Caco-2 (cell line): ENCODE data around the gene STEAP1B. TPM values are rescaled to one million over a fixed set of nuclear protein-coding genes. Genes with fewer than 3 reads are reported as not detected.

ENCODE experiments used
- BruUV-seq: library from RNA; stranded (reverse); fragments of 400-500 nt; replicated peaks from 2 replicates; lab custom pipeline; 2021; lab: Mats Ljungman, UMichigan
- CTCF ChIA-PET: fragments of 300-600 bp; sonication (Branson Sonifier 250); formaldehyde crosslinking; loops from one replicate; lab custom pipeline; 2022; ENCODE audit warnings: antibody characterized with exemption; lab: Charles Lee
- POLR2A ChIA-PET: fragments of 300-600 bp; sonication (Branson Sonifier 250); formaldehyde crosslinking; loops from one replicate; lab custom pipeline; 2022; ENCODE audit warnings: antibody characterized with exemption; lab: Charles Lee
- DNase-seq, 2 experiments: peaks; one replicate each; pipeline versions ENCODE4 v3.0.0 to v3.0.0-alpha.2; 2020 to 2022
- H3K27me3 ChIP-seq: replicated peaks from 2 replicates; pipeline ENCODE4 v1.6.0; 2011; ENCODE audit warnings: low read length; ENCODE audit not compliant: control insufficient read depth, insufficient read depth
- H3K36me3 ChIP-seq: 2 replicates; pipeline ENCODE4 v1.5.1; 2011; ENCODE audit warnings: low read length; ENCODE audit not compliant: control insufficient read depth, insufficient read depth
- H3K4me1 ChIP-seq: fragments of 250-450 bp; sonication (Bioruptor Pico); 2 replicates; pipeline ENCODE4 v1.5.1; 2020; ENCODE audit warnings: mild to moderate bottlenecking
- H3K4me3 ChIP-seq: 2 replicates; pipeline ENCODE4 v1.5.1; 2011; ENCODE audit warnings: low read depth, mild to moderate bottlenecking, control low read depth, low read length
- H3K9me3 ChIP-seq: fragments of 250-450 bp; sonication (Bioruptor Pico); 2 replicates; pipeline ENCODE4 v1.5.1; 2020; ENCODE audit warnings: mild to moderate bottlenecking, moderate library complexity
- H3K27ac Mint-ChIP-seq: one replicate; pipeline ENCODE4 v1.8.0; 2022; ENCODE audit warnings: mixed read lengths; ENCODE audit not compliant: unreplicated experiment
- H3K27me3 Mint-ChIP-seq: one replicate; pipeline ENCODE4 v1.8.0; 2022; ENCODE audit warnings: mixed read lengths; ENCODE audit not compliant: insufficient read depth, unreplicated experiment
- H3K36me3 Mint-ChIP-seq: one replicate; pipeline ENCODE4 v1.8.0; 2022; ENCODE audit warnings: mild to moderate bottlenecking, mixed read lengths; ENCODE audit not compliant: insufficient read depth, unreplicated experiment
- H3K4me1 Mint-ChIP-seq: one replicate; pipeline ENCODE4 v1.8.0; 2022; ENCODE audit warnings: low read depth, mixed read lengths; ENCODE audit not compliant: unreplicated experiment
- H3K4me3 Mint-ChIP-seq: one replicate; pipeline ENCODE4 v1.8.0; 2022; ENCODE audit warnings: mild to moderate bottlenecking, moderate library complexity, mixed read lengths; ENCODE audit not compliant: unreplicated experiment
- H3K9me3 Mint-ChIP-seq: one replicate; pipeline ENCODE4 v1.8.0; 2022; ENCODE audit warnings: mixed read lengths; ENCODE audit not compliant: unreplicated experiment
- intact Hi-C: fragments of 100-400 bp; cut with micrococcal nuclease; formaldehyde crosslinking; loops from one replicate; pipeline ENCODE4 v1.10.0; 2022; ENCODE audit not compliant: unreplicated experiment
- total RNA-seq: library from RNA; stranded (reverse); gene quantifications from 2 replicates; pipeline ENCODE4 v1.2.3, GENCODE V29; 2022
- TF ChIP-seq, protein P1 (sequence below), 2 experiments: fragments of 200-600 bp in 1 of 2; IDR thresholded peaks; 1 replicate in 1 of 2; 2 replicates in 1 of 2; pipeline versions ENCODE4 v1.5.1 to v1.8.0; 2011 to 2022; ENCODE audit warnings: antibody characterized with exemption in 1 of 2, control low read depth in 1 of 2, inconsistent platforms in 1 of 2, low read depth in 1 of 2, low read length in 1 of 2, mild to moderate bottlenecking in 1 of 2, moderate library complexity in 1 of 2; ENCODE audit not compliant: insufficient read depth in 1 of 2, severe bottlenecking in 1 of 2, unreplicated experiment in 1 of 2

STEAP1B gene
- total RNA-seq, 1 experiment from 2014 or later: 1.7 TPM

DNA sequence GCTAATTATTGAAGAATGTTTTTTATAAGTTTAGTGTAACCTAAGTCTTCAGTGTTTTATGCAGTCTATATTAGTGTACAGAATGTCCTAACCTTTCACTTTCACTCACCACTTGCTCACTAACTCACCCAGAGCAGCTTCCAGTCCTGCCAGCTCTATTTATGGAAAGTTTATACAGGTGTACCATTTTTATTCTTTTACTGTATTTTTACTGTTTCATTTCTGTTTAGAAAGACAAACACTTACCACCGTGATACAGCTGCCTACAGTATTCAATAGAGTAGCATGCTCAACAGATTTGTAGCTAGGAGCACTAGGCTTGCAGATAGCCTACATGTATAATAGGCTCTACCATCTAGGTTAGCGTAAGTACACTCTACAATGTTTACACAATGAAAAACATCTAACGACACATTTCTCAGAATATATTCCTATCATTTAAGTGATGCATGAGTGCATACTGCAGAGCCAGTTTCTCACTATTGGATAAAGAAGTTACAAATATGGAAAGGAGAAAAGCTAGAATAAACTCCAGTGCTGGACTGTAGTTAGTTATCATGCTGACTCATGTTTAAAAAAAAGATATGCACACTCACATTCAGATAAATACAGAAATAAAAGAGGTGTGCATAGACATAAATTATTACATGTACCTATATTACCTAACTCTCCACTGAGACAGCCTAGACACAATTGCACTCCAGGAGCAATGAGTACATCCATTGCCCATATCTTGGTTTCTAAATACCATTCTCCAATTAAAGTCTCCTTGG, 30.4 kb downstream of the STEAP1B start:
- H3K27ac Mint-ChIP-seq: no peak overlapping the region

DNA sequence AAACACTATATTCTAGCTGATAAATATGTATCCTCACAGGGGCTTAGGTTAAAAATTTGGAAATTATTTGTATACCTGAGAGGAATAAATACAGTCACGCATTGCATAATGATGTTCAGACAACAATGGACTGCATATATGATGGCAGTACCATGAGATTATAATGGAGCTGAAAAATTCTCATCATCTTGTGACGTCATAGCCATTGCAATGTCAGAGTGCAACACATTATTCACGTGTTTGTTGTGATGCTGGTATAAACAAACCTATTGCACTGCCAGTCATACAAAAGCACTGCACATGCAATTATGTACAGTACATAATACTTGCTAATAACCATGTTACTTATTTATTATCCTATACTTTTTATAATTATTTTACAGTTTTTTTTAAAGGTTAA, 31.4 kb downstream of the STEAP1B start:
- Mint-ChIP-seq H3K4me1 (no peaks in the 10 kb centered on the region), H3K36me3 (no peaks in the 10 kb centered on the region), H3K27ac (no peak overlapping the region), H3K4me3 (no peak overlapping the region), H3K27me3 (no peaks in the 10 kb centered on the region), H3K9me3 (no peaks in the 10 kb centered on the region)
- Histone ChIP-seq H3K36me3 (no peaks in the 10 kb centered on the region), H3K4me1 (no peaks in the 10 kb centered on the region), H3K9me3 (no peaks in the 10 kb centered on the region), H3K27me3 (no peaks in the 10 kb centered on the region), H3K4me3 (no peak overlapping the region)
- no TSS peak for BruUV-seq
- POLR2A ChIA-PET: no interaction called here
- TF ChIP-seq, protein P1, sequence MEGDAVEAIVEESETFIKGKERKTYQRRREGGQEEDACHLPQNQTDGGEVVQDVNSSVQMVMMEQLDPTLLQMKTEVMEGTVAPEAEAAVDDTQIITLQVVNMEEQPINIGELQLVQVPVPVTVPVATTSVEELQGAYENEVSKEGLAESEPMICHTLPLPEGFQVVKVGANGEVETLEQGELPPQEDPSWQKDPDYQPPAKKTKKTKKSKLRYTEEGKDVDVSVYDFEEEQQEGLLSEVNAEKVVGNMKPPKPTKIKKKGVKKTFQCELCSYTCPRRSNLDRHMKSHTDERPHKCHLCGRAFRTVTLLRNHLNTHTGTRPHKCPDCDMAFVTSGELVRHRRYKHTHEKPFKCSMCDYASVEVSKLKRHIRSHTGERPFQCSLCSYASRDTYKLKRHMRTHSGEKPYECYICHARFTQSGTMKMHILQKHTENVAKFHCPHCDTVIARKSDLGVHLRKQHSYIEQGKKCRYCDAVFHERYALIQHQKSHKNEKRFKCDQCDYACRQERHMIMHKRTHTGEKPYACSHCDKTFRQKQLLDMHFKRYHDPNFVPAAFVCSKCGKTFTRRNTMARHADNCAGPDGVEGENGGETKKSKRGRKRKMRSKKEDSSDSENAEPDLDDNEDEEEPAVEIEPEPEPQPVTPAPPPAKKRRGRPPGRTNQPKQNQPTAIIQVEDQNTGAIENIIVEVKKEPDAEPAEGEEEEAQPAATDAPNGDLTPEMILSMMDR (IDR thresholded peaks at IDR 0.05; ENCODE audit: insufficient read depth in 1 of 2, low read depth in 1 of 2, low read length in 1 of 2, severe bottlenecking in 1 of 2, unreplicated experiment in 1 of 2): no peak
- no peak for DNase-seq
- CTCF ChIA-PET: no interaction called here
- intact Hi-C loops: no loop called here

More for the DNA sequence above, 30.4 kb downstream of the STEAP1B start:
- ChIA-PET POLR2A (no interaction called here), CTCF (no interaction called here)
- Mint-ChIP-seq H3K4me3 (no peak overlapping the region), H3K9me3 (no peaks in the 10 kb centered on the region), H3K27me3 (no peaks in the 10 kb centered on the region), H3K36me3 (no peaks in the 10 kb centered on the region), H3K4me1 (no peaks in the 10 kb centered on the region)
- no peak overlapping the region for H3K4me3 ChIP-seq
- H3K4me1 ChIP-seq: no peaks in the 10 kb centered on the region
- H3K27me3 ChIP-seq: no peaks in the 10 kb centered on the region
- DNase-seq: no peak
- intact Hi-C loops: no loop called here
- no TSS peak for BruUV-seq
- TF ChIP-seq, protein P1 (IDR thresholded peaks at IDR 0.05; ENCODE audit: insufficient read depth in 1 of 2, low read depth in 1 of 2, low read length in 1 of 2, severe bottlenecking in 1 of 2, unreplicated experiment in 1 of 2): no peak
- no peaks in the 10 kb centered on the region for H3K9me3 ChIP-seq
- no peaks in the 10 kb centered on the region for H3K36me3 ChIP-seq

DNA sequence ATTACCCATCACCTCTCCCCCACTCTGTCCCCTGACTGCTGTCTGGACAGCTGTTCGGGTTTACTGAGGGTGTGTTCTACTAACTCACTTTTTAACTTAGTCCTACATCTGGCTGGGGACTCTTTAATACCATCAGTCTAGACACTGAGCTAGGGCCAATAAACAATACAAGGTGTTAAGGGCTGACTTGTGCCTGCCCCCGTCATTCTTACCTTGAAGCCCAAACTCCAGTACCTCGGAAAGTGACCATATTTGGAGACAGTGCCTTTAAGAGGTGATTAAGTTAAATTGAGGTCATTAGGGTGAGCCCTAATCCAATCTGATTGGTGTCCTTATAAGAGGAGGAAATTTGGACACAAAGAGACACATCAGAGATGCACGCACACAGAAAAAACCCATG, 35.7 kb downstream of the STEAP1B start:
- H3K36me3 Mint-ChIP-seq: no peaks in the 10 kb centered on the region
- ChIA-PET CTCF (no interaction called here), POLR2A (no interaction called here)
- no peaks in the 10 kb centered on the region for H3K27me3 Mint-ChIP-seq
- H3K4me1 ChIP-seq: no peaks in the 10 kb centered on the region
- no peaks in the 10 kb centered on the region for H3K4me1 Mint-ChIP-seq
- H3K9me3 ChIP-seq: no peaks in the 10 kb centered on the region
- H3K4me3 ChIP-seq: no peak overlapping the region
- intact Hi-C loops: no loop called here
- BruUV-seq: no TSS peak
- no peak for DNase-seq
- no peaks in the 10 kb centered on the region for H3K27me3 ChIP-seq
- H3K27ac Mint-ChIP-seq: no peak overlapping the region
- H3K9me3 Mint-ChIP-seq: no peaks in the 10 kb centered on the region
- no peak overlapping the region for H3K4me3 Mint-ChIP-seq
- no peaks in the 10 kb centered on the region for H3K36me3 ChIP-seq
- TF ChIP-seq, protein P1 (IDR thresholded peaks at IDR 0.05; ENCODE audit: insufficient read depth in 1 of 2, low read depth in 1 of 2, low read length in 1 of 2, severe bottlenecking in 1 of 2, unreplicated experiment in 1 of 2): no peak
